Endothelial cell of umbilical vein (primary cell): Measurements from ENCODE around the gene NUPR1. TPM values are rescaled to one million over a fixed set of nuclear protein-coding genes. Genes with fewer than 3 reads are reported as not detected.

Experiments used
- BruUV-seq: library from RNA; stranded (reverse); fragments of 400-500 nt; replicated peaks from 2 replicates; lab custom pipeline; 2021; lab: Mats Ljungman, UMichigan
- CTCF ChIA-PET: fragments of 300-600, 350-600 bp; sonication (Branson Sonifier 250); formaldehyde crosslinking; loops from one replicate; lab custom pipeline; 2021; ENCODE audit warnings: antibody characterized with exemption, inconsistent platforms; lab: Charles Lee
- POLR2A ChIA-PET: fragments of 300-600, 350-600 bp; sonication (Branson Sonifier 250); formaldehyde crosslinking; loops from one replicate; lab custom pipeline; 2021; ENCODE audit warnings: antibody characterized with exemption, inconsistent platforms; lab: Charles Lee
- DNase-seq: peaks from one replicate; pipeline ENCODE4 v3.0.0-alpha.2; 2011; ENCODE audit warnings: low read depth, low spot score
- FAIRE-seq: peaks from 2 replicates; lab custom pipeline; 2011; peaks lifted over from hg19 to GRCh38; lab: Jason Lieb, UNC
- H2AFZ ChIP-seq: 2 replicates; pipeline ENCODE4 v1.6.0; 2012; ENCODE audit warnings: low read depth, low read length, control low read depth, inconsistent platforms
- H3K27ac ChIP-seq: 2 replicates; pipeline ENCODE4 v1.5.1; 2011; ENCODE audit warnings: low read depth, mild to moderate bottlenecking, control low read depth, low read length, moderate library complexity; ENCODE audit not compliant: insufficient read depth
- H3K27me3 ChIP-seq, 2 experiments: 2 replicates each; pipeline versions ENCODE4 v1.6.0 to v1.6.1; 2011; ENCODE audit warnings: low read length in 2 of 2, mixed read lengths in 1 of 2; ENCODE audit not compliant: control insufficient read depth in 2 of 2, insufficient read depth in 2 of 2
- H3K36me3 ChIP-seq, 2 experiments: 2 replicates in 1 of 2; 3 replicates in 1 of 2; pipeline ENCODE4 v1.5.1; 2011; ENCODE audit warnings: low read length in 2 of 2, mild to moderate bottlenecking in 1 of 2, moderate library complexity in 1 of 2; ENCODE audit not compliant: control insufficient read depth in 2 of 2, insufficient read depth in 2 of 2; ENCODE audit errors: extremely low read depth in 1 of 2
- H3K4me1 ChIP-seq: 3 replicates; pipeline ENCODE4 v1.5.1; 2011; ENCODE audit warnings: mild to moderate bottlenecking, low read length; ENCODE audit not compliant: control insufficient read depth, insufficient read depth; ENCODE audit errors: extremely low read depth
- H3K4me2 ChIP-seq: 2 replicates; pipeline ENCODE4 v1.6.1; 2011; ENCODE audit warnings: low read length, control low read depth, mixed read lengths; ENCODE audit not compliant: insufficient read depth
- H3K4me3 ChIP-seq, 3 experiments: fragments of 200-600 bp in 1 of 3; sonication (generic), shearing (Covaris generic) in 1 of 3; replicated peaks in 1 of 3; 2 replicates each; pipeline ENCODE4 v1.5.1; 2011 to 2016; ENCODE audit warnings: control low read depth in 3 of 3, low read length in 3 of 3, mild to moderate bottlenecking in 2 of 3, inconsistent platforms in 1 of 3, low read depth in 1 of 3, moderate library complexity in 1 of 3; ENCODE audit not compliant: insufficient read depth in 1 of 3
- H3K79me2 ChIP-seq: 2 replicates; pipeline ENCODE4 v1.6.0; 2012; ENCODE audit warnings: low read length, inconsistent platforms; ENCODE audit not compliant: control insufficient read depth, insufficient read depth
- H3K9ac ChIP-seq: replicated peaks from 2 replicates; pipeline ENCODE3; 2011; ENCODE audit warnings: low read length, control low read depth; ENCODE audit not compliant: insufficient read depth; ENCODE audit errors: extremely low read depth
- H3K9me1 ChIP-seq: replicated peaks from 3 replicates; pipeline ENCODE4 v1.6.0; 2011; ENCODE audit warnings: mild to moderate bottlenecking, low read length; ENCODE audit not compliant: control insufficient read depth, insufficient read depth; ENCODE audit errors: extremely low read depth
- H3K9me3 ChIP-seq: replicated peaks from 2 replicates; pipeline ENCODE4 v1.5.1; 2012; ENCODE audit warnings: low read length, inconsistent platforms; ENCODE audit not compliant: control insufficient read depth, insufficient read depth
- H4K20me1 ChIP-seq: replicated peaks from 2 replicates; pipeline ENCODE3; 2011; ENCODE audit warnings: mild to moderate bottlenecking, low read length; ENCODE audit not compliant: control insufficient read depth, insufficient read depth; ENCODE audit errors: extremely low read depth
- EZH2 ChIP-seq: IDR thresholded peaks from 2 replicates; pipeline ENCODE4 v1.6.1; 2012; ENCODE audit warnings: borderline replicate concordance, low read depth, mild to moderate bottlenecking, moderate library complexity, low read length, inconsistent platforms; ENCODE audit not compliant: severe bottlenecking
- FOS ChIP-seq: IDR thresholded peaks from 2 replicates; pipeline ENCODE4 v1.6.1; 2011; ENCODE audit warnings: mild to moderate bottlenecking, low read length, moderate library complexity, borderline replicate concordance; ENCODE audit not compliant: insufficient read depth
- GATA2 ChIP-seq: IDR thresholded peaks from 2 replicates; pipeline ENCODE4 v1.7.0; 2011; ENCODE audit warnings: low read depth, mild to moderate bottlenecking, moderate library complexity, mixed read lengths, low read length; ENCODE audit not compliant: insufficient read length, insufficient read depth
- JUN ChIP-seq: IDR thresholded peaks from 2 replicates; pipeline ENCODE4 v1.6.1; 2011; ENCODE audit warnings: borderline replicate concordance, low read depth; ENCODE audit not compliant: insufficient read length, insufficient read depth
- MYC ChIP-seq: IDR thresholded peaks from one replicate; pipeline ENCODE4 v1.6.1; 2011; ENCODE audit warnings: mild to moderate bottlenecking, low read depth, low read length
- POLR2A ChIP-seq: IDR thresholded peaks from 2 replicates; pipeline ENCODE4 v1.6.1; 2012; ENCODE audit warnings: low read depth, mild to moderate bottlenecking, control low read depth, low read length
- POLR2AphosphoS5 ChIP-seq: IDR thresholded peaks from 2 replicates; pipeline ENCODE4 v1.6.1; 2012; ENCODE audit warnings: low read depth, mild to moderate bottlenecking, control low read depth, low read length, moderate library complexity; ENCODE audit not compliant: insufficient read depth
- dilution Hi-C: fragments of 300-500 bp; cut with MboI; formaldehyde crosslinking; loops from one replicate; pipeline ENCODE4 v1.15.0; 2019; ENCODE audit warnings: low sequenced_read_pairs; ENCODE audit not compliant: extremely low pct_ligation_motif_present
- intact Hi-C: fragments of 100-400 bp; cut with micrococcal nuclease; formaldehyde crosslinking; loops from one replicate; pipeline ENCODE4 v1.10.0; 2022
- polyA plus RNA-seq, 4 experiments: library from polyadenylated mRNA; depleted of rRNA in 3 of 4; stranded (reverse) in 3 of 4; unstranded in 1 of 4; fragments of >200 nt; gene quantifications; 2 replicates each; pipeline versions ENCODE4 v1.2.1 to v1.2.3, GENCODE V29; 2011 to 2012; ENCODE audit warnings: missing spikeins in 1 of 4
- total RNA-seq: library from RNA; stranded (reverse); gene quantifications from 2 replicates; pipeline ENCODE4 v1.2.3, GENCODE V29; 2021
- TF ChIP-seq, protein P1 (sequence below), 2 donors: IDR thresholded peaks; 1 replicate in 1 of 2; 2 replicates in 1 of 2; pipeline ENCODE4 v1.5.1; 2011; ENCODE audit warnings: low read length in 2 of 2, mild to moderate bottlenecking in 2 of 2, moderate library complexity in 2 of 2, control low read depth in 1 of 2, inconsistent platforms in 1 of 2, low read depth in 1 of 2; ENCODE audit not compliant: insufficient read depth in 1 of 2; ENCODE audit errors: extremely low read depth in 1 of 2
- TF ChIP-seq, protein P2 (sequence below): IDR thresholded peaks from 2 replicates; pipeline ENCODE4 v1.6.1; 2011; ENCODE audit not compliant: insufficient read depth, insufficient read length

Gene NUPR1
- total and polyA plus RNA-seq, 2 donors (not counting 3 experiments of a cell fraction or from before 2014, with no cell fraction given): 1.8 to 4.9 TPM

- Histone ChIP-seq H3K9ac (no peak overlapping the region), H3K9me1 (no peaks in the 10 kb centered on the region), H3K9me3 (no peaks in the 10 kb centered on the region), H3K4me3 (no peak overlapping the region), H4K20me1 (no peaks in the 10 kb centered on the region), H3K4me2 (no peak overlapping the region), H3K4me1 (no peaks in the 10 kb centered on the region), H2AFZ (no peak overlapping the region), H3K36me3 (no peaks in the 10 kb centered on the region), H3K27me3 (no peaks in the 10 kb centered on the region), H3K79me2 (no peaks in the 10 kb centered on the region), H3K27ac (no peak overlapping the region)
- TF ChIP-seq GATA2: no peak
- TF ChIP-seq, protein P1, sequence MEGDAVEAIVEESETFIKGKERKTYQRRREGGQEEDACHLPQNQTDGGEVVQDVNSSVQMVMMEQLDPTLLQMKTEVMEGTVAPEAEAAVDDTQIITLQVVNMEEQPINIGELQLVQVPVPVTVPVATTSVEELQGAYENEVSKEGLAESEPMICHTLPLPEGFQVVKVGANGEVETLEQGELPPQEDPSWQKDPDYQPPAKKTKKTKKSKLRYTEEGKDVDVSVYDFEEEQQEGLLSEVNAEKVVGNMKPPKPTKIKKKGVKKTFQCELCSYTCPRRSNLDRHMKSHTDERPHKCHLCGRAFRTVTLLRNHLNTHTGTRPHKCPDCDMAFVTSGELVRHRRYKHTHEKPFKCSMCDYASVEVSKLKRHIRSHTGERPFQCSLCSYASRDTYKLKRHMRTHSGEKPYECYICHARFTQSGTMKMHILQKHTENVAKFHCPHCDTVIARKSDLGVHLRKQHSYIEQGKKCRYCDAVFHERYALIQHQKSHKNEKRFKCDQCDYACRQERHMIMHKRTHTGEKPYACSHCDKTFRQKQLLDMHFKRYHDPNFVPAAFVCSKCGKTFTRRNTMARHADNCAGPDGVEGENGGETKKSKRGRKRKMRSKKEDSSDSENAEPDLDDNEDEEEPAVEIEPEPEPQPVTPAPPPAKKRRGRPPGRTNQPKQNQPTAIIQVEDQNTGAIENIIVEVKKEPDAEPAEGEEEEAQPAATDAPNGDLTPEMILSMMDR (IDR thresholded peaks at IDR 0.05; ENCODE audit: extremely low read depth in 1 of 2, insufficient read depth in 1 of 2, low read depth in 1 of 2, low read length in 2 of 2): no peak
- dilution Hi-C loops (no loop called here), intact Hi-C loops (no loop called here)
- no TSS peak for BruUV-seq
- ChIA-PET CTCF (no interaction called here), POLR2A (no interaction called here)
- FAIRE-seq (no peak), DNase-seq (no peak)
Observed at GRCh38 chr16:28497386-28497785, 41.4 kb downstream of the NUPR1 start.

DNA sequence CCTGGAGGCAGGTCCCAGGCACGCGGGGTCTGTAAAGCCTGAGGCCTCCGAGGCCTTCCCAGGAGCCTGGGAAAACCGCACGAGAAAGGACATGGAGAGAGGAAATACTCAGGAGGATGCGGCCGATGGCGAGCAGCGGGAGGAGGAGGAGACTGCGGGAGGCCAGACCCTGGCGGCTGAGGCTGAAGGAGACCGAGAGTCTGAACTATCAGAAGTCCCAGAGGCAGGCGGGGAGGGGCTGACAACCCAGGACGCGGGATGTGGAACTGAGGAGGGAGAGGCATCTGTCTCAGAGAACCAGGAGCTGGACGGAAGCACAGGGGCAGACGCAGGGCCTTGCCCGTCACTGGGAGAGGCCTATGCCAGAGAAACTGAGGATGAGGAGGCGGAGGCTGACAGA, 41.9 kb downstream of the NUPR1 start:
- ChIA-PET POLR2A (no interaction called here), CTCF (no interaction called here)
- H3K9me1 ChIP-seq: no peaks in the 10 kb centered on the region
- FAIRE-seq (no peak), DNase-seq (no peak)
- intact Hi-C loops: no loop called here
- TF ChIP-seq GATA2 (no peak), POLR2AphosphoS5 (no peak), POLR2A (no peak), EZH2 (no peak), MYC (no peak), FOS (no peak), JUN (no peak)
- TF ChIP-seq, protein P2, sequence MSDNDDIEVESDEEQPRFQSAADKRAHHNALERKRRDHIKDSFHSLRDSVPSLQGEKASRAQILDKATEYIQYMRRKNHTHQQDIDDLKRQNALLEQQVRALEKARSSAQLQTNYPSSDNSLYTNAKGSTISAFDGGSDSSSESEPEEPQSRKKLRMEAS: no peak
- TF ChIP-seq, protein P1 (IDR thresholded peaks at IDR 0.05; ENCODE audit: extremely low read depth in 1 of 2, insufficient read depth in 1 of 2, low read depth in 1 of 2, low read length in 2 of 2): no peak
- no peaks in the 10 kb centered on the region for H4K20me1 ChIP-seq
- H3K79me2 ChIP-seq: no peaks in the 10 kb centered on the region
- H3K4me1 ChIP-seq: no peaks in the 10 kb centered on the region
- H3K9me3 ChIP-seq: no peaks in the 10 kb centered on the region
- no peak overlapping the region for H3K4me3 ChIP-seq
- H3K9ac ChIP-seq: no peak overlapping the region
- H3K36me3 ChIP-seq: no peaks in the 10 kb centered on the region
- dilution Hi-C loops: no loop called here
- H3K27me3 ChIP-seq: no peaks in the 10 kb centered on the region
- no TSS peak for BruUV-seq
- no peak overlapping the region for H3K27ac ChIP-seq
- no peak overlapping the region for H2AFZ ChIP-seq
- no peak overlapping the region for H3K4me2 ChIP-seq
